Epithelial cell of proximal tubule (primary cell): ENCODE measurements around the gene PIP5K1A. TPM values are rescaled to one million over a fixed set of nuclear protein-coding genes. Genes with fewer than 3 reads are reported as not detected.

Source experiments
- DNase-seq: peaks from one replicate; pipeline ENCODE4 v3.0.0-alpha.2; 2011; ENCODE audit warnings: low read depth
- H3K4me3 ChIP-seq: 2 replicates; pipeline ENCODE4 v1.5.1; 2011; ENCODE audit warnings: low read depth, mild to moderate bottlenecking, low read length
- total RNA-seq: library from RNA; depleted of rRNA; stranded (reverse); fragments of >200 nt; gene quantifications from 2 replicates; pipeline ENCODE4 v1.2.3, GENCODE V29; 2015
- TF ChIP-seq, protein P1 (sequence below): conservative IDR thresholded peaks from 2 replicates; pipeline ENCODE4 v1.5.1; 2012; ENCODE audit warnings: low read depth, mild to moderate bottlenecking, low read length

The PIP5K1A gene
- total RNA-seq, 1 donor from 2014 or later = 62.1 TPM

GRCh38 chr1:151235235-151235634 lies 36.9 kb downstream of the PIP5K1A start:
- no peak overlapping the region for H3K4me3 ChIP-seq
- DNase-seq = no peak
- TF ChIP-seq, protein P1, sequence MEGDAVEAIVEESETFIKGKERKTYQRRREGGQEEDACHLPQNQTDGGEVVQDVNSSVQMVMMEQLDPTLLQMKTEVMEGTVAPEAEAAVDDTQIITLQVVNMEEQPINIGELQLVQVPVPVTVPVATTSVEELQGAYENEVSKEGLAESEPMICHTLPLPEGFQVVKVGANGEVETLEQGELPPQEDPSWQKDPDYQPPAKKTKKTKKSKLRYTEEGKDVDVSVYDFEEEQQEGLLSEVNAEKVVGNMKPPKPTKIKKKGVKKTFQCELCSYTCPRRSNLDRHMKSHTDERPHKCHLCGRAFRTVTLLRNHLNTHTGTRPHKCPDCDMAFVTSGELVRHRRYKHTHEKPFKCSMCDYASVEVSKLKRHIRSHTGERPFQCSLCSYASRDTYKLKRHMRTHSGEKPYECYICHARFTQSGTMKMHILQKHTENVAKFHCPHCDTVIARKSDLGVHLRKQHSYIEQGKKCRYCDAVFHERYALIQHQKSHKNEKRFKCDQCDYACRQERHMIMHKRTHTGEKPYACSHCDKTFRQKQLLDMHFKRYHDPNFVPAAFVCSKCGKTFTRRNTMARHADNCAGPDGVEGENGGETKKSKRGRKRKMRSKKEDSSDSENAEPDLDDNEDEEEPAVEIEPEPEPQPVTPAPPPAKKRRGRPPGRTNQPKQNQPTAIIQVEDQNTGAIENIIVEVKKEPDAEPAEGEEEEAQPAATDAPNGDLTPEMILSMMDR = no peak

DNA sequence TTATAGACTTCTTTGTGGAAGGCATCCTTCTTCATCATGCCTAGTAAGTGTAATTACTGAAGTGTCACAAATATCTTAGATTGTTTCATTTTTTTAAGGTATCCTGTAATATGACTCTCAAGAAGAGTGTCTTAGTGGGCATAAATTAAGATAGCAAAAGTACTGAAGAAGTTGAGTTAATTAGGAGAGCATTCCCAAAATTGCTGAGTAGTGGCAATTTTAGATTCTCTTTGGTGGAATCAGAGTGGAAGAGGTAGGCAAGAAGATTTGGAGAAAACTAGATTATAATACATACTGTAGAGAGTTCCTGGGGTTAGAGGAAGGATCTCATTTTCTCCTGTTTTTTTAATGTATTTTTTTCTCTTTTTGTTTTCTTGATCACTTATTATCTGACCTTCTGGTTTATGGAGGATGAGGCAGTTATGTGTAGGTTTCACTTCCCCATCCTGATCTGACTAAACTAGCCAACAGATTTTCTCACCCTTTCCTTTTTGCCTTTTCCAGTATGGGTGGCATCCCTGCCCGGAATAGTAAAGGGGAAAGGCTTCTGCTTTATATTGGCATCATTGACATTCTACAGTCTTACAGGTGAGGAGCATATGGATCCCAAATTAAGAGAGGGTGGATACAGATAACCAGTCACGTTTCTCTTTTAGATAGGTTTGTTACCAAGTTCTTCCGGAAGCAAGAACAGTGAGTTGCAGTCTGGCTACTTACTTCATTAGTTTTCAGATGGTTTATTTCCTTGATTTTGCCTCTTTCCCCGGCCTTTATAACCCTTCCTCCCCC lies 39.5 kb downstream of the PIP5K1A start:
- no peak for DNase-seq
- H3K4me3 ChIP-seq = no peak overlapping the region
- TF ChIP-seq, protein P1 = no peak

GRCh38 chr1:151238467-151238739 lies 40.1 kb downstream of the PIP5K1A start:
- H3K4me3 ChIP-seq = no peak overlapping the region
- no peak for DNase-seq

DNA sequence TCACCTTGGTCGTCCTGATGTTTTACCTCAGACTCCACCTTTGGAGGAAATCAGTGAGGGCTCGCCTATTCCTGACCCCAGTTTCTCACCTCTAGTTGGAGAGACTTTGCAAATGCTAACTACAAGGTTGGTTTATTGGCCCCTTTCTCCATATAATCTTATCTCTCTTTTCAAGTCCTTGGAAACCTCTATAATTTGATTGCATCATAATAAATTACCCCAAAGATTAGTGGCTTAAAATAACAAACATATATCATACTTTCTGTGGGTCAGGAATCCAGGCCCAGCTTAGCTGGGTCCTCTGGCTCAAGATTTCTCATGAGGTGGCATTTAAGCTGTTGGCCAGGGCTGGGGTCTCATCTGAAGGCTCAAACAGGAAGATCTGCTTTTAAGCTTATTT lies 44.1 kb downstream of the PIP5K1A start:
- DNase-seq = no peak
- no peak overlapping the region for H3K4me3 ChIP-seq
- TF ChIP-seq, protein P1 = no peak

More at GRCh38 chr1:151238467-151238739, 40.1 kb downstream of the PIP5K1A start:
- TF ChIP-seq, protein P1 = no peak

DNA sequence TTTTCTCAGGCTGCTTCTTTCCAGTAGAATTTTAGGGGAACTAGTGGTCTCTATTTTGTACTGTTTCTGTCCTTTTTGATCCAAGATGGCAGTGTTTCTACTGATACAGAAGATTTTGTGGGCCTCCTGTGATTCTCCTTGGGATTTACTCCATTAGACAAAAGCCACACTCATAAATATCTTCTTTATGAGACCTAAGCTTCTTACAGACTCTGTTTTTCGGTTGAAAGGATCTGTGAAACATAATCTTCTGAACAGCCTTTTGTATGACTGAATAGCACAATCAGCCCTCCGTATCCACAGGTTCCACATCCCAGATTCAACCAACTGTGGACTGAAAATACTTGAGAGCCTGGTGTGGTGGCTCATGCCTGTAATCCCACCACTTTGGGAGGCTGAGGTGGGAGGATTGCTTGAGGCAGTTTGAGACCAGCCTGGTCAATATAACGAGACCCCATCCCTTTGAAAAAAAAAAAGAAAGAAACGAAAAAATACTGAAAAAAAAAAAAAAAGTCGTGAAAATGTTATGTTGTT lies 45.4 kb downstream of the PIP5K1A start:
- TF ChIP-seq, protein P1 = no peak
- no peak for DNase-seq
- H3K4me3 ChIP-seq = no peak overlapping the region

DNA sequence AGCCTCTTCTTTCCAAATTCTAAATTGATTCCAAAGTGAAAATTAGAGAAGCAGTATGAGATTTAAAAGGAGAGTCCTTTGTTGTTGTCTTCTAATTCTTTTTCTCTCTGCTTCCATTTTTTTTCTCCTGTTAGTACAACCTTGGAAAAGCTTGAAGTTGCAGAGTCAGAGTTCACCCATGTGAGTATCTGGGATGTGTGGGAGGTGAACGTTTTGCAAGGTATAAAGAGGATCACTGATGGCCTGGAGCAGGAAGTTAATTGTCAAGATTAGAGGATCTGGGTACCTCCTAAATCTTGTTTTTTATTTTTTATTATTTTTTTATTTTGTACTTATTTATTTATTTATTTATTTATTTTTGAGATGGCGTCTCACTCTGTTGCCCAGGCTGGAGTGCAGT lies 48.4 kb downstream of the PIP5K1A start:
- H3K4me3 ChIP-seq = no peak overlapping the region
- DNase-seq = no peak
- TF ChIP-seq, protein P1 = no peak
